Large intestine (tissue), 12 donors: ENCODE results near the gene MAOA. TPM values are rescaled to one million over a fixed set of nuclear protein-coding genes. Genes with fewer than 3 reads are reported as not detected.
"Not testable (repeated sequence)": the region's sequence is repeated elsewhere in the genome, so short reads cannot be mapped to it uniquely, and the experiment has no call there.

Source experiments
- DNase-seq, 2 donors: peaks; one replicate each; pipeline versions ENCODE4 v3.0.0 to v3.0.0-alpha.2; 2013
- H3K27ac ChIP-seq: one replicate; pipeline ENCODE4 v1.5.1; 2013; ENCODE audit warnings: low read length
- H3K27me3 ChIP-seq: 2 replicates; pipeline ENCODE4 v1.6.1; 2013; ENCODE audit warnings: low read length; ENCODE audit not compliant: control insufficient read depth, insufficient read depth
- H3K36me3 ChIP-seq: 2 replicates; pipeline ENCODE4 v1.6.1; 2013; ENCODE audit warnings: low read length; ENCODE audit not compliant: control insufficient read depth, insufficient read depth
- H3K4me1 ChIP-seq: one replicate; pipeline ENCODE4 v1.6.1; 2013; ENCODE audit warnings: low read length; ENCODE audit not compliant: control insufficient read depth, insufficient read depth
- H3K4me3 ChIP-seq: one replicate; pipeline ENCODE4 v1.5.1; 2013; ENCODE audit warnings: low read length
- H3K9me3 ChIP-seq: one replicate; pipeline ENCODE4 v1.6.1; 2013; ENCODE audit warnings: mild to moderate bottlenecking, low read depth, low read length, moderate library complexity; ENCODE audit not compliant: control insufficient read depth
- WGBS: methylation state at CpG from one replicate; pipeline ENCODE4 v1.1.5; 2013; ENCODE audit warnings: low lambda C conversion rate; ENCODE audit not compliant: insufficient coverage; 5-methylcytosine and 5-hydroxymethylcytosine counted together
- long read RNA-seq, 11 donors: transcript quantifications; one replicate each; lab custom pipeline, GENCODE V29; 2026
- polyA plus RNA-seq: library from polyadenylated mRNA; unstranded; fragments of 120-200 nt; gene quantifications from one replicate; pipeline ENCODE4 v1.2.1, GENCODE V29; 2013

Gene MAOA
- 94.7 TPM for polyA plus RNA-seq
- long read RNA-seq, donor 1, full-length matches to known transcripts = 21 of 97 reads
- long read RNA-seq, donor 1, partial matches to known transcripts = 40 of 97 reads
- long read RNA-seq, donor 1, other reads (novel, unspliced or antisense) = 36 of 97 reads
- long read RNA-seq, donor 2, full-length matches to known transcripts = 31 of 54 reads
- long read RNA-seq, donor 2, partial matches to known transcripts = 23 of 54 reads
- long read RNA-seq, donor 2, other reads (novel, unspliced or antisense) = 0 of 54 reads
- long read RNA-seq, donor 3, full-length matches to known transcripts = 50 of 65 reads
- long read RNA-seq, donor 3, partial matches to known transcripts = 15 of 65 reads
- long read RNA-seq, donor 3, other reads (novel, unspliced or antisense) = 0 of 65 reads
- long read RNA-seq, donor 4, full-length matches to known transcripts = 4 of 4 reads
- long read RNA-seq, donor 4, partial matches to known transcripts = 0 of 4 reads
- long read RNA-seq, donor 4, other reads (novel, unspliced or antisense) = 0 of 4 reads
- long read RNA-seq, donor 5, full-length matches to known transcripts = 13 of 24 reads
- long read RNA-seq, donor 5, partial matches to known transcripts = 0 of 24 reads
- long read RNA-seq, donor 5, other reads (novel, unspliced or antisense) = 11 of 24 reads
- long read RNA-seq, donor 6, full-length matches to known transcripts = 30 of 30 reads
- long read RNA-seq, donor 6, partial matches to known transcripts = 0 of 30 reads
- long read RNA-seq, donor 6, other reads (novel, unspliced or antisense) = 0 of 30 reads
- long read RNA-seq, donor 7, full-length matches to known transcripts = 13 of 13 reads
- long read RNA-seq, donor 7, partial matches to known transcripts = 0 of 13 reads
- long read RNA-seq, donor 7, other reads (novel, unspliced or antisense) = 0 of 13 reads
- long read RNA-seq, donor 8, full-length matches to known transcripts = 30 of 434 reads
- long read RNA-seq, donor 8, partial matches to known transcripts = 340 of 434 reads
- long read RNA-seq, donor 8, other reads (novel, unspliced or antisense) = 64 of 434 reads
- long read RNA-seq, donor 9, full-length matches to known transcripts = 20 of 103 reads
- long read RNA-seq, donor 9, partial matches to known transcripts = 72 of 103 reads
- long read RNA-seq, donor 9, other reads (novel, unspliced or antisense) = 11 of 103 reads
- long read RNA-seq, donor 10, full-length matches to known transcripts = 42 of 64 reads
- long read RNA-seq, donor 10, partial matches to known transcripts = 22 of 64 reads
- long read RNA-seq, donor 10, other reads (novel, unspliced or antisense) = 0 of 64 reads
- long read RNA-seq, donor 11, full-length matches to known transcripts = 16 of 23 reads
- long read RNA-seq, donor 11, partial matches to known transcripts = 7 of 23 reads
- long read RNA-seq, donor 11, other reads (novel, unspliced or antisense) = 0 of 23 reads

GRCh38 chrX:43656005-43656494 is at the start of gene MAOA:
Gene MAOA, plus strand, starts transcription at chrX:43656299. Its CDS starts 43 bp downstream, at chrX:43656342.
- Histone ChIP-seq H3K36me3 (no peaks in the 10 kb centered on the region), H3K4me1 (no peaks in the 10 kb centered on the region), H3K27ac (peak within 1 kb of the TSS; percentile 92), H3K9me3 (no peaks in the 10 kb centered on the region), H3K4me3 (peak within 1 kb of the TSS; percentile 96), H3K27me3 (no peaks in the 10 kb centered on the region)
- DNase-seq = peak; percentile 49 to 73
- no CpG with 5 or more reads among the region's 29 CpGs for WGBS

- H3K27me3 ChIP-seq = no peaks in the 10 kb centered on the region
- no peak overlapping the region for H3K27ac ChIP-seq
- H3K4me1 ChIP-seq = peaks cover 5% of the 10 kb centered on the region
- peaks cover 2% of the 10 kb centered on the region for H3K9me3 ChIP-seq
- DNase-seq = no peak
- H3K4me3 ChIP-seq = no peak overlapping the region
- H3K36me3 ChIP-seq = no peaks in the 10 kb centered on the region
Observed at GRCh38 chrX:43612400-43612799, 43.7 kb upstream of the MAOA start.

GRCh38 chrX:43615660-43616059 is 40.4 kb upstream of the MAOA start:
- H3K4me3 ChIP-seq = no peak overlapping the region
- no CpG with 5 or more reads among the region's 5 CpGs for WGBS
- DNase-seq = no peak

GRCh38 chrX:43618366-43619205 is 37.5 kb upstream of the MAOA start:
- H3K9me3 ChIP-seq = no peaks in the 10 kb centered on the region
- peak; percentile 31 to 68 for DNase-seq
- H3K36me3 ChIP-seq = no peaks in the 10 kb centered on the region
- no peak overlapping the region for H3K4me3 ChIP-seq
- peak overlapping the region; percentile 81 for H3K27ac ChIP-seq
- H3K27me3 ChIP-seq = no peaks in the 10 kb centered on the region
- WGBS = no CpG with 5 or more reads among the region's 3 CpGs
- peaks cover 17% of the 10 kb centered on the region for H3K4me1 ChIP-seq

More at GRCh38 chrX:43615660-43616059, 40.4 kb upstream of the MAOA start:
- Histone ChIP-seq H3K4me1 (peaks cover 17% of the 10 kb centered on the region), H3K27me3 (no peaks in the 10 kb centered on the region), H3K36me3 (no peaks in the 10 kb centered on the region), H3K9me3 (no peaks in the 10 kb centered on the region), H3K27ac (no peak overlapping the region)

GRCh38 chrX:43619861-43620260 is 36.2 kb upstream of the MAOA start:
- peaks cover 17% of the 10 kb centered on the region for H3K4me1 ChIP-seq
- H3K27ac ChIP-seq = peak overlapping the region; percentile 70
- not testable (repeated sequence) for H3K9me3 ChIP-seq, H3K4me3 ChIP-seq, H3K36me3 ChIP-seq, H3K27me3 ChIP-seq
- DNase-seq = peak; percentile 46 to 69
- WGBS = no CpG with 5 or more reads among the region's 2 CpGs

- peak in 1 of 2 donors; percentile 26 for DNase-seq
- no peaks in the 10 kb centered on the region for H3K36me3 ChIP-seq
- peak overlapping the region; percentile 16 for H3K27ac ChIP-seq
- no peaks in the 10 kb centered on the region for H3K9me3 ChIP-seq
- no peaks in the 10 kb centered on the region for H3K27me3 ChIP-seq
- H3K4me3 ChIP-seq = no peak overlapping the region
- H3K4me1 ChIP-seq = peaks cover 16% of the 10 kb centered on the region
Observed at GRCh38 chrX:43627147-43627546, 29.0 kb upstream of the MAOA start.

- Histone ChIP-seq H3K4me1 (peaks cover 16% of the 10 kb centered on the region), H3K27ac (peak overlapping the region; percentile 16), H3K9me3 (no peaks in the 10 kb centered on the region), H3K4me3 (no peak overlapping the region), H3K36me3 (no peaks in the 10 kb centered on the region), H3K27me3 (no peaks in the 10 kb centered on the region)
- no CpG with 5 or more reads among the region's 1 CpG for WGBS
- DNase-seq = no peak
Observed at GRCh38 chrX:43627669-43628068, 28.4 kb upstream of the MAOA start.

- H3K4me1 ChIP-seq = peaks cover 16% of the 10 kb centered on the region
- H3K4me3 ChIP-seq = no peak overlapping the region
- DNase-seq = no peak
- no peaks in the 10 kb centered on the region for H3K9me3 ChIP-seq
- H3K36me3 ChIP-seq = no peaks in the 10 kb centered on the region
- no peak overlapping the region for H3K27ac ChIP-seq
- H3K27me3 ChIP-seq = no peaks in the 10 kb centered on the region
- no CpG with 5 or more reads among the region's 1 CpG for WGBS
Observed at GRCh38 chrX:43629229-43629628, 26.9 kb upstream of the MAOA start.

- no peaks in the 10 kb centered on the region for H3K36me3 ChIP-seq
- no peak overlapping the region for H3K4me3 ChIP-seq
- H3K4me1 ChIP-seq = peaks cover 7% of the 10 kb centered on the region
- no peaks in the 10 kb centered on the region for H3K27me3 ChIP-seq
- DNase-seq = no peak
- H3K27ac ChIP-seq = no peak overlapping the region
- no peaks in the 10 kb centered on the region for H3K9me3 ChIP-seq
- WGBS = no CpG with 5 or more reads among the region's 1 CpG
Observed at GRCh38 chrX:43631841-43632240, 24.3 kb upstream of the MAOA start.
